Uterus (tissue), 4 donors: ENCODE measurements around the gene MOB2. TPM values are rescaled to one million over a fixed set of nuclear protein-coding genes. Genes with fewer than 3 reads are reported as not detected.
A peak's percentile ranks its signal among the peaks of the same experiment; 100 is the strongest.

Source experiments
- DNase-seq, 2 donors: peaks; one replicate each; pipeline ENCODE4 v3.0.0-alpha.2; 2019 to 2020
- H3K27ac ChIP-seq, 2 donors: fragments of 200-600 bp; sonication (generic); 1 replicate in 1 of 2; 2 replicates in 1 of 2; pipeline ENCODE4 v1.5.1; 2016 to 2018
- H3K27me3 ChIP-seq, 2 donors: fragments of 200-600 bp; sonication (generic); one replicate each; pipeline ENCODE4 v1.5.1; 2018 to 2019; ENCODE audit warnings: control low read depth in 1 of 2
- H3K36me3 ChIP-seq, 2 donors: fragments of 200-600 bp; sonication (generic); one replicate each; pipeline ENCODE4 v1.5.1; 2019; ENCODE audit warnings: control low read depth in 1 of 2
- H3K4me1 ChIP-seq, 2 donors: fragments of 200-600 bp; sonication (generic); one replicate each; pipeline ENCODE4 v1.5.1; 2018 to 2019; ENCODE audit warnings: control low read depth in 1 of 2
- H3K4me3 ChIP-seq, 2 donors: fragments of 200-600 bp; sonication (generic); 1 replicate in 1 of 2; 2 replicates in 1 of 2; pipeline ENCODE4 v1.5.1; 2018 to 2019; ENCODE audit warnings: mild to moderate bottlenecking in 1 of 2
- H3K9me3 ChIP-seq, 2 donors: fragments of 200-600 bp; sonication (generic); one replicate each; pipeline ENCODE4 v1.5.1; 2019; ENCODE audit warnings: control low read depth in 1 of 2
- CTCF ChIP-seq, 4 experiments: fragments of 200-600 bp in 2 of 4; fragments of 450-650 bp in 2 of 4; sonication (generic) in 2 of 4; IDR thresholded peaks; one replicate each; pipeline ENCODE4 v1.5.1; 2016 to 2019; ENCODE audit warnings: antibody characterized with exemption in 4 of 4, mild to moderate bottlenecking in 2 of 4, moderate library complexity in 1 of 4
- POLR2A ChIP-seq, 2 donors: fragments of 450-650 bp; IDR thresholded peaks; one replicate each; pipeline ENCODE4 v1.6.1; 2016; ENCODE audit warnings: antibody characterized with exemption in 2 of 2, mild to moderate bottlenecking in 1 of 2, moderate library complexity in 1 of 2
- intact Hi-C: fragments of 100-400 bp; cut with DNase I; formaldehyde crosslinking; loops from one replicate; pipeline ENCODE4 v1.15.1; 2023; ENCODE audit warnings: low total_unique reads
- total RNA-seq, 4 donors: library from RNA; depleted of rRNA in 3 of 4; stranded (reverse); fragments of >200 nt in 3 of 4; gene quantifications; one replicate each; pipeline versions ENCODE4 v1.1.0 to v1.2.4, GENCODE V29; 2014 to 2023
- donor health status: DM: yes; HTN: yes; CAD: no.

Gene MOB2
- total RNA-seq, 4 donors from 2014 or later: 17.1 to 72.6 (median 23.6) TPM

- Histone ChIP-seq H3K4me3 (no peak overlapping the region), H3K27me3 (no peaks in the 10 kb centered on the region), H3K36me3 (no peaks in the 10 kb centered on the region), H3K9me3 (no peaks in the 10 kb centered on the region), H3K4me1 (peaks cover 0 to 35% of the 10 kb centered on the region in 2 donors), H3K27ac (peak overlapping the region; percentile 84)
- intact Hi-C loops: no loop called here
- peak; percentile 20 to 26 for DNase-seq
- TF ChIP-seq CTCF (IDR thresholded peaks at IDR 0.05): no peak
- no peak for TF ChIP-seq POLR2A (IDR thresholded peaks at IDR 0.05)
Measured at GRCh38 chr11:1482581-1483444, 3.8 kb downstream of the MOB2 start.

- Histone ChIP-seq H3K4me3 (no peak overlapping the region), H3K36me3 (no peaks in the 10 kb centered on the region), H3K27ac (peak overlapping the region; percentile 84), H3K9me3 (no peaks in the 10 kb centered on the region), H3K4me1 (peaks cover 0 to 29% of the 10 kb centered on the region in 2 donors), H3K27me3 (no peaks in the 10 kb centered on the region)
- TF ChIP-seq CTCF (IDR thresholded peaks at IDR 0.05) (no peak), POLR2A (IDR thresholded peaks at IDR 0.05) (no peak)
- intact Hi-C loops: no loop called here
- peak; percentile 15 for DNase-seq
Measured at GRCh38 chr11:1481861-1482441, 4.6 kb downstream of the MOB2 start.

- TF ChIP-seq POLR2A (IDR thresholded peaks at IDR 0.05) (no peak), CTCF (IDR thresholded peaks at IDR 0.05) (peak in 1 of 4 experiments; percentile 19)
- intact Hi-C loops: no loop called here
- Histone ChIP-seq H3K4me1 (peaks cover 0 to 26% of the 10 kb centered on the region in 2 donors), H3K27ac (peak overlapping the region; percentile 84), H3K4me3 (no peak overlapping the region), H3K36me3 (no peaks in the 10 kb centered on the region), H3K9me3 (no peaks in the 10 kb centered on the region), H3K27me3 (no peaks in the 10 kb centered on the region)
- peak; percentile 40 to 53 for DNase-seq
Measured at GRCh38 chr11:1481483-1481825, 5.1 kb downstream of the MOB2 start.

GRCh38 chr11:1480555-1481482 lies 5.8 kb downstream of the MOB2 start:
- TF ChIP-seq CTCF (IDR thresholded peaks at IDR 0.05) (no peak), POLR2A (IDR thresholded peaks at IDR 0.05) (no peak)
- peak; percentile 20 to 23 for DNase-seq
- no peaks in the 10 kb centered on the region for H3K9me3 ChIP-seq
- intact Hi-C loops: no loop called here
- H3K27ac ChIP-seq: peak overlapping the region; percentile 84
- no peak overlapping the region for H3K4me3 ChIP-seq
- H3K36me3 ChIP-seq: no peaks in the 10 kb centered on the region
- no peaks in the 10 kb centered on the region for H3K27me3 ChIP-seq
- peaks cover 0 to 20% of the 10 kb centered on the region in 2 donors for H3K4me1 ChIP-seq
